Astrocyte (in vitro differentiated cells and primary cell): ENCODE data around the gene SLA2.

Experiments
- EZH2 ChIP-seq: IDR thresholded peaks from 2 replicates; pipeline ENCODE4 v1.6.1; 2012; ENCODE audit warnings: mild to moderate bottlenecking, low read length, inconsistent platforms; ENCODE audit not compliant: insufficient read depth
- TF ChIP-seq, protein P1 (sequence below): IDR thresholded peaks from 2 replicates; pipeline ENCODE4 v1.5.1; 2011; ENCODE audit warnings: low read depth, mild to moderate bottlenecking, inconsistent platforms, low read length, moderate library complexity; ENCODE audit not compliant: insufficient read depth

DNA sequence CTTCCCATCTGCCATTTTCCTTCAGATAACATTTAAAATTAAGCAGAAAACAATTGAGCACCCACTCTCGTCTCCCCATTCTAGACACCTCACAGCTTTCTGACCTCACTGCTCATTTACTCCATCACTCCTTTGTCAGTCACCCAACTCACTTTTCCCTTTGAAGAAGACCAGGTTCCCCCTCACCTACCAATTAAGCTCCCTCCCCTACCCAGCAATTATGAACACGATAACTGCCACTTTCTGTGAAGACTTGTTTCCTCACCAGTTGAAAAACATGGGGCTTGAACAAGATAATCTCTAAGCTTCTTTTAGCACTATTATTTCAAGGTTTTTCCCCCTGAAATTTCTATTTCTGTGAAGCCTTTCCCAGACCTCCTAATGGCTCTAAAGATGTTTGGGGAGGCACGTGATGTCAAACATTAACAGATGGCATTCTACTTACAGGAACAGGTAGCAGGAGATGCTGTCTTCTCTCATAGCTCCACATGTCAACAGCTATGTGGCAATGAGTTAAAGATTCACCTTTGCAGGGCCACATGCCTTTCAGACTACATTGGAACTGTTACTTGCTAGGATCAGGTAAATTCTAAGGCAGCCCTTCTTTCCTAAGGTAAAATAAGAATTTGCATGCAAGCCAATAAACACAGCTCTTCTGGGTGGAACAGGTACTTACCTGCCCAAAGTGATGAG lies 24.8 kb upstream of the SLA2 start:
- no peak for TF ChIP-seq EZH2
- TF ChIP-seq, protein P1, sequence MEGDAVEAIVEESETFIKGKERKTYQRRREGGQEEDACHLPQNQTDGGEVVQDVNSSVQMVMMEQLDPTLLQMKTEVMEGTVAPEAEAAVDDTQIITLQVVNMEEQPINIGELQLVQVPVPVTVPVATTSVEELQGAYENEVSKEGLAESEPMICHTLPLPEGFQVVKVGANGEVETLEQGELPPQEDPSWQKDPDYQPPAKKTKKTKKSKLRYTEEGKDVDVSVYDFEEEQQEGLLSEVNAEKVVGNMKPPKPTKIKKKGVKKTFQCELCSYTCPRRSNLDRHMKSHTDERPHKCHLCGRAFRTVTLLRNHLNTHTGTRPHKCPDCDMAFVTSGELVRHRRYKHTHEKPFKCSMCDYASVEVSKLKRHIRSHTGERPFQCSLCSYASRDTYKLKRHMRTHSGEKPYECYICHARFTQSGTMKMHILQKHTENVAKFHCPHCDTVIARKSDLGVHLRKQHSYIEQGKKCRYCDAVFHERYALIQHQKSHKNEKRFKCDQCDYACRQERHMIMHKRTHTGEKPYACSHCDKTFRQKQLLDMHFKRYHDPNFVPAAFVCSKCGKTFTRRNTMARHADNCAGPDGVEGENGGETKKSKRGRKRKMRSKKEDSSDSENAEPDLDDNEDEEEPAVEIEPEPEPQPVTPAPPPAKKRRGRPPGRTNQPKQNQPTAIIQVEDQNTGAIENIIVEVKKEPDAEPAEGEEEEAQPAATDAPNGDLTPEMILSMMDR, result no peak
